ENCODE measurements around the gene ZNF283.

Gene ZNF283

GRCh38 chr19:43826787-43827754, at the start of gene ZNF283:
TSS of gene ZNF283 (plus strand) at chr19:43827321. CDS start at chr19:43833505, 6,184 bp downstream.
- peak; percentile 71 to 84 (median 76) for DNase-seq (ENCODE audit: low read depth in 3 of 3)

GRCh38 chr19:43778651-43779050, 48.5 kb upstream of the ZNF283 start:
- DNase-seq (ENCODE audit: low read depth in 3 of 3), result no peak

- DNase-seq (ENCODE audit: low read depth in 3 of 3), result no peak
These were observed 47.8 kb upstream of the ZNF283 start for GRCh38 chr19:43779147-43779819.

GRCh38 chr19:43779820-43780219, 47.3 kb upstream of the ZNF283 start:
- DNase-seq (ENCODE audit: low read depth in 3 of 3), result no peak

- DNase-seq (ENCODE audit: low read depth in 3 of 3), result peak in 2 of 3 experiments; percentile 58 to 79
These were observed 46.2 kb upstream of the ZNF283 start, which contains the start of gene KCNN4 for GRCh38 chr19:43780706-43781525. TSS of gene KCNN4 (minus strand) at chr19:43780973. CDS start at chr19:43780861, 112 bp downstream.

- DNase-seq (ENCODE audit: low read depth in 3 of 3), result no peak
These were observed 45.4 kb upstream of the ZNF283 start for GRCh38 chr19:43781630-43782310.

- no peak for DNase-seq (ENCODE audit: low read depth in 3 of 3)
These were observed 44.8 kb upstream of the ZNF283 start for GRCh38 chr19:43782311-43782660.

GRCh38 chr19:43782689-43783231, 44.4 kb upstream of the ZNF283 start:
- no peak for DNase-seq (ENCODE audit: low read depth in 3 of 3)

GRCh38 chr19:43783636-43784035, 43.5 kb upstream of the ZNF283 start:
- DNase-seq (ENCODE audit: low read depth in 3 of 3), result no peak

GRCh38 chr19:43784241-43784980, 42.7 kb upstream of the ZNF283 start:
- peak in 2 of 3 experiments; percentile 40 to 70 for DNase-seq (ENCODE audit: low read depth in 3 of 3)

- DNase-seq (ENCODE audit: low read depth in 3 of 3), result peak in 1 of 3 experiments; percentile 44
These were observed 41.9 kb upstream of the ZNF283 start for GRCh38 chr19:43784981-43785808.

GRCh38 chr19:43786665-43787064, 40.5 kb upstream of the ZNF283 start:
- DNase-seq (ENCODE audit: low read depth in 3 of 3), result no peak

GRCh38 chr19:43789029-43789428, 38.1 kb upstream of the ZNF283 start:
- no peak for DNase-seq (ENCODE audit: low read depth in 3 of 3)

- no peak for DNase-seq (ENCODE audit: low read depth in 3 of 3)
These were observed 36.5 kb upstream of the ZNF283 start for GRCh38 chr19:43790587-43790986.

GRCh38 chr19:43797118-43797517, 30.0 kb upstream of the ZNF283 start:
- DNase-seq (ENCODE audit: low read depth in 3 of 3), result no peak

- no peak for DNase-seq (ENCODE audit: low read depth in 3 of 3)
These were observed 29.6 kb upstream of the ZNF283 start for GRCh38 chr19:43797556-43797955.

GRCh38 chr19:43798026-43798545, 29.0 kb upstream of the ZNF283 start:
- no peak for DNase-seq (ENCODE audit: low read depth in 3 of 3)

- peak in 2 of 3 experiments; percentile 46 to 74 for DNase-seq (ENCODE audit: low read depth in 3 of 3)
These were observed 28.3 kb upstream of the ZNF283 start for GRCh38 chr19:43798546-43799409.

Data from stimulated activated CD4-positive, alpha-beta T cell treated with anti-CD3 and anti-CD28 coated beads, TNF-alpha, amount 100 ng/mL, for 24 hours (primary cell).